Glomerular endothelial cell (primary cell): ENCODE measurements around the gene GUCA2B. TPM values are rescaled to one million over a fixed set of nuclear protein-coding genes. Genes with fewer than 3 reads are reported as not detected.

Source experiments
- DNase-seq: peaks from one replicate; pipeline ENCODE4 v3.0.0-alpha.2; 2011; ENCODE audit warnings: low read depth, low spot score; ENCODE audit errors: extremely low read depth
- total RNA-seq: library from RNA; depleted of rRNA; stranded (reverse); fragments of >200 nt; gene quantifications from 2 replicates; pipeline ENCODE4 v1.2.3, GENCODE V29; 2015

Gene GUCA2B
- total RNA-seq, 1 donor from 2014 or later, result not detected

DNA sequence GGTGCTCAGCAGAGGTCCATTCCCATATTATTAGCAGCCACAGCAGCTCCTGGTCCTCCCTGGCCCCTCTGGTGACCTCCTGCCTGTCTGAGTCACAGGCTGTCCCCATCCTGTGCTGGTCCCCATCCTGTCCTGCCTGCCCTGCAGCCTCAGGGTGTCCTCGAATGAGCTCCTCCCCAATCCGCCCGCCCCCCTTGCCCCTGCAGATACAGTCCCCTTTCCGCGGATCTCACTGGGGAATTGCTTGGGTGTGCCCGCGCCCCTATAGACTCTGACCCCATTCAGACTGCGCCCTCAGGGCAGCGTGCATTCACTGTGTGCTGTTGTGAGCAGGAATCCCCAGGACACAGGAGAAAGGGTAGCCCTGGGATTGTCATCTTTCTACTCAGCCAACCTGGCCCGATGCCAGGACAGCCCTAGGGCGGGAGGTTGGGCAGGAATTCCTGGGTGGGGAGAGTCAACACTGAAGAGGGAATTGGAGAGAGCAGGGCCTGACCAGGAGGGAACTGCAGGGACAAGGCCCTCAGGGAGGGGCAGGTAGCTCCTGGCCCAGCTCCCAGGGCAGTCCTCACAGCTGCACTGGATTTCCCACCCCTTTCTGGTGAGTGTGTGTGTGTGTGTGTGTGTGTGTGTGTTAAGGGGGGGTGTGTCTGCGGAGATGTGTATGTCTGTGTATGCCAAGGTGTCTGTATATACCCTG is 12.5 kb downstream of the GUCA2B start:
- no peak for DNase-seq

DNA sequence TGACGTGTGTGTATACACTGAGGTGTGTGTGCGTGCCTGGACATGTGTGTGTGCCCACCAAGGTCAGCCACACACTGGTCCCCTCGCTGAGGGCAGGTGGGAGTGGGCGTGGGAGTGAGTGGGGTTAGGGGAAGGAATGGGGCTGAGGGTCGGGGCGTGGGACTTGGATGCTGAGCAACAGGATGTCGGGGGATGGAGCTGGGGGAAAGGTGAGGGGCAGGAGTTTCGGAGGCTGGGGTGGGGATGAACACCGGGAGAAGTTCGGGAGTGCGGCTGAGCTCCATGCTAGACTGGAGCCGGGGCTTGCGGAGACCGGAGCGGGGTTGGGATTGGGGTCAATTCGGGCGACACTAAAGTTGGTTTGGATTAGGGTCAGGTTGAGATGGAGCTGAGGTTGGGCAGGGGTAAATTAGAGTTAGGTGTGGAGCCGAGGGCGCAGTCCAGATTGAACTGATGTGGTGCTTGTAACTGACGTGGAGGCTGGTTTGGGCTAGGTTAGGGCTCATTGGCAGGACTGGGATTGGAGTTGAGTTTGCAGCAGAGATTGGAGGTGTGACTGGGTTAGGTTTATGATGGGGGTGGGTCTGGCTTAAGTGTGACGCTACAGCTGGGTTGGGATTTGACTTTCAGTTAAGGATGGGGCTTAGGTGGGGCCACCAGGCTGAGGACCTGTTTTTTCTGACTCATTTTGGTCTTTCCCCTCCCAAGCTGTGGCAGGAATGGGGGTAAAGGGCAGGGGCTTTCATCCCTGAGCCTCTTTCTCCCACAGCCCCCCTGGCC is 14.6 kb downstream of the GUCA2B start:
- no peak for DNase-seq

- DNase-seq, result no peak
Observed at GRCh38 chr1:42168391-42168670, 15.1 kb downstream of the GUCA2B start.

GRCh38 chr1:42168763-42169162 is 15.6 kb downstream of the GUCA2B start:
- no peak for DNase-seq

DNA sequence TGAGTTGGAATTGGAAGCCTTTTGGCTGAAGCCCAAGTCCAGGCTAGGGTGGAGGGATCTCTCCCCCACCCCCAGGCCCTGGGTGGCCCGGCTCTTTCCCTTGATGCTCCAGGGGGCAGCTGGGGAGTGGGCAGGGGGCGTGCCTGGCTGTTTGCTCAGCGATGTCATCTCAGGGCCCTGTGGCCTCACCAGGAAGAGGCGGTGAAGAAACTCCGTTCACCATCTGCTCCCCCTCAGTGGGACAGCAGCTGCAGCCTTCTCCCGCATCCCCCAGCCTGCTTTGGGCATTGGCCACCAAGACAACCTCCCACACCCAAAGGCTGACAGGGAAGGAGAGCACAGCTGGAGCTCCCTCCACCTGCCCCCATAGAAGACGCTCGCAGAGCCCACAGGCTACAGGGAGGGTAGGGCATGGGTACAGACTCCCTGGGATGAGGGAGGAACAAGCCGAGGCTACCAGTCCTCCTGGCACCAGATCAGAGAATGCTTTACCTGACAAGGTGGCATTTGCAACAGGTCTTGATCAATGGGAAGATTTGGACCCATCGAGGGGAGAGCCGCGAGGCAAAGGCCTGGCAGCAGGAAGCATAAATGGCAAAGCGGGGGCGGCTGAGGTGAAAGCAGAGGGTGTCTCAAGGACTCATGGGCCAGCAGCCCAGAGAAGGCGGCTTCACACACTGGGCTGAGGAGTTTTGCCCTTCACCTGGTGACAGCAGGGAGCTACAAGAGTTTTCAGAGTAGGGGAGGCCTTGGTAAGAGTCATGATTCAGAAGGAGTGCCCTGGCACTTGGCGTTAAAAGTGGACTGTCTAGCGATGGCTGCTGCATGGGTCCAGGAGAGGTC is 17.8 kb downstream of the GUCA2B start:
- DNase-seq, result no peak

DNA sequence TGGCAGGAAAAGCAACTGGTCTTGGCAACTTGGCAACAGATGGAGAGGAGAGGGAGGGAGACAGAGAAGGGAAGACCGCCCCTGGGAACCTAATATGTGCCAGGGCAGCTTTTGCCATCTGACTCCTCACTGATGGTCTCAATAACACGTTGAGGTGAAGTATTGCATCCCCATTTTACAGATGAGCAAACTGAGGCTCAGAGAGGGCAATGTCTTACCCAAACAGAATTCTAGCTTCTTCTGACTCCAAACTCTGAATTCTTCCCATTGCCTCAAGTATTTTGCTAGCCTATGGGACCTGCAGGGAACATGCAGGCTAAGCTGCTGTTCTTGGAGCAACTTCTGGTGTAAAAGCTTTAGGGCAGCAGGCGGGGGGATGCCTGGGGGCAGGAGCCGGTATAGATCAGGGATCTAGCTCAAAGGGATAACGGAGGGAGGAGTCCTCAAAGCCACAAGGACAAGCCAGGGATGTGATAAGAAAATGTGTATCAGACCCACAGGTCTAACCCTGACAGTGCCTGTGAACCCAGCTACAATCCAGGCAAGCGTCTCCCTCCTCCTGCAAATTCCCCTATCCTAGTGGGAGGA is 18.6 kb downstream of the GUCA2B start:
- DNase-seq, result no peak

- no peak for DNase-seq
Observed at GRCh38 chr1:42172381-42173133, 19.3 kb downstream of the GUCA2B start.

DNA sequence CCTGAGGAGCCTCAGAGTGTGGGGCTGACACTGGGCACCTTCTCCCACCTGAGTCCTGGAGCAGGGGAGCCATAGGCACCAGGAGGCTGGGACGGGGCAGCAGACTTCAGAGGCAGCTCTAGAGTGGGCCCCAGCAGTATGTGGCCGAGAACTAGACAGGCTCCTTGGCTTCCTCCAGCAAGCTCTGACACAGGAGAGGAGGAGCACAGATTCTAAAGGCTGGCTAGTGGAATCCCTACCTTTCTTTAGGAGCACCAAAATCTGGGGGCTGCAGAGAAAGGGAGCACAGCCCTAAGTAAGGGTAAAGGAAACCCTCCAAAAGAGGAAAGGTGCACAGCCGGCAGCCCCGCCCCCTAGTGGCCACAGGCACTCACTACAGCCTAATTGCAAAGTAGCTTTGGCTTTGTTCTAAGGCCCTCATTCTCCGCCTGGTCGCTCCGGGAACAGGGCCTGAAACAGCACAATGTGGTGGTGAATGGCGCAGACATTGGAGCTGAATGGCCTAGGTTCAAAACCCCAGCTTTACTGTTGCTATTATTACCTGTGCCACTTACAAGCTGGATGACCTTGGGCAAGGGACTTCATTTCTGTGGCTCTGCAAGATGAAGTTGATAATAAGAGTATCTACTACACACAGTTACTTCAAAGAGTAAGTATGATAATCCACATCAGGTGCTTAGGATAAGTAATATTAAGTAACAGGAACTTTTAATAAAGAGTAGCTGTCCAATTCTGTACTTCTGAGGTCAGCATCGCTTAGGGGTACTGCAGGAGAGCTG is 20.1 kb downstream of the GUCA2B start:
- no peak for DNase-seq

- no peak for DNase-seq
Observed at GRCh38 chr1:42173961-42174735, 20.9 kb downstream of the GUCA2B start.

- no peak for DNase-seq
Observed at GRCh38 chr1:42175314-42176054, 22.3 kb downstream of the GUCA2B start.

- no peak for DNase-seq
Observed at GRCh38 chr1:42176902-42177519, 23.8 kb downstream of the GUCA2B start.

- no peak for DNase-seq
Observed at GRCh38 chr1:42177541-42177981, 24.4 kb downstream of the GUCA2B start.

GRCh38 chr1:42178249-42178648 is 25.0 kb downstream of the GUCA2B start:
- DNase-seq, result no peak

DNA sequence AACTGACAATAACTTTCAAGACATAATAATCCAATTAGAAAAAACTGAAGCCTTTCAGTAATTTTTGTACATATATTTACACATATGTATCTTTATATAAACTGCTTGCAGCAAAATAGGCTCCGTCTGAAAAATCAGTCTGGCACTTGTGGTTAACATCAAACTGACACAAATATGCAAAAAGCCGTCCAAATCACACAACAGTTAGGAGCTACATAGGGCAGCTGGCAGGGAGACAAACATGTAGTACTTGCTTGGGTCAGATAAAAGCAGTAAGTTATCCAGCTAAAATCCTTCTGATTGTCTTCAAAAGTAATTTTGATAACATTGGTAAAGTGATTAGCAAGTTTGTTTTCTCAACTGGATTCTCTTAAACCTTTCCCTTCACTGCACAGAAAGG is 26.1 kb downstream of the GUCA2B start:
- no peak for DNase-seq

GRCh38 chr1:42179900-42180329 is 26.7 kb downstream of the GUCA2B start:
- no peak for DNase-seq

- DNase-seq, result no peak
Observed at GRCh38 chr1:42181687-42182086, 28.5 kb downstream of the GUCA2B start.

GRCh38 chr1:42183210-42183956 is 30.2 kb downstream of the GUCA2B start:
- no peak for DNase-seq
